Mammary epithelial cell (primary cell): ENCODE results near the gene CNTFR.

ENCODE experiments used
- EZH2 ChIP-seq: IDR thresholded peaks from 2 replicates; pipeline ENCODE4 v1.6.1; 2012; ENCODE audit warnings: low read length, inconsistent platforms, borderline replicate concordance
- TF ChIP-seq, protein P1 (sequence below), 2 donors: IDR thresholded peaks in 1 of 2; conservative IDR thresholded peaks in 1 of 2; 2 replicates each; pipeline ENCODE4 v1.5.1; 2011 to 2012; ENCODE audit warnings: inconsistent platforms in 2 of 2, low read length in 2 of 2, mild to moderate bottlenecking in 2 of 2, control low read depth in 1 of 2, low read depth in 1 of 2; ENCODE audit not compliant: insufficient read depth in 1 of 2; ENCODE audit errors: extremely low read depth in 1 of 2

DNA sequence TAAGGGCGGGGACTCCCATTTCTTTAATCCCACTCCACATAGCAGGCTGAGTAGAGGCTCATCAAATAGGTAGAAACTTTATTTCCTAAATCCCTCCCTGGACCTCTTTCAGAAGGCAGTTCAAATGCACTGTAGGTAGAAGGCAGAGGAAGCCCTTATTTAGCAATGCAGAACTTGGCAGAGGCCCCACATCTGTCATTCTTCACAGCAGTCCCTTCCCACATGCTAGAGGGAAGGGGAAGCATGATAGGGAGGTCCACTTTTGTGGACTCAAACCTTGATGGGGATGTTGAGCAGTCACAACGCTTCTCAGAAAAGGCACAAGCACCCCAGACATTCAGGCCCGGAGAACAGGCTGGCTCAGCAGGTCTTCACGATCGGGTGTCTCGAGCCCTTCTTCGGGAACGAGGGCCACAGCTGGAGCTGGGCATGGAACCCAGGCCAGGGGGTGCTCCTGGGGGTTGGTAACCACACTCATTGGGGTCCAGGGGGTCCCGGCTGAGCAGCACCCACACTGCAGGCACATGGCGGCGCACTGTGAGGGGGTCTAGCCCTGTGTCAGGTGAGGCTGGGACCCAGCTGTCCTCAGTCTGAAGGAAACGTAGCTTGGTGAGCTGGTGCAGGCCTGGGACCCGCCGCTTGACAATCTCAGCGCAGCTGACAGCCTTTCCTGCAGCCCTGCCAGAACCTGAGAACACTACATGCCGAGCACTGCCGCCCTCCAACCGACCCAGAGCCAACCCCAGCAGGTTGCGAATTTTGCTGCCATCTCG is 21.1 kb upstream of the CNTFR start:
- TF ChIP-seq, protein P1, sequence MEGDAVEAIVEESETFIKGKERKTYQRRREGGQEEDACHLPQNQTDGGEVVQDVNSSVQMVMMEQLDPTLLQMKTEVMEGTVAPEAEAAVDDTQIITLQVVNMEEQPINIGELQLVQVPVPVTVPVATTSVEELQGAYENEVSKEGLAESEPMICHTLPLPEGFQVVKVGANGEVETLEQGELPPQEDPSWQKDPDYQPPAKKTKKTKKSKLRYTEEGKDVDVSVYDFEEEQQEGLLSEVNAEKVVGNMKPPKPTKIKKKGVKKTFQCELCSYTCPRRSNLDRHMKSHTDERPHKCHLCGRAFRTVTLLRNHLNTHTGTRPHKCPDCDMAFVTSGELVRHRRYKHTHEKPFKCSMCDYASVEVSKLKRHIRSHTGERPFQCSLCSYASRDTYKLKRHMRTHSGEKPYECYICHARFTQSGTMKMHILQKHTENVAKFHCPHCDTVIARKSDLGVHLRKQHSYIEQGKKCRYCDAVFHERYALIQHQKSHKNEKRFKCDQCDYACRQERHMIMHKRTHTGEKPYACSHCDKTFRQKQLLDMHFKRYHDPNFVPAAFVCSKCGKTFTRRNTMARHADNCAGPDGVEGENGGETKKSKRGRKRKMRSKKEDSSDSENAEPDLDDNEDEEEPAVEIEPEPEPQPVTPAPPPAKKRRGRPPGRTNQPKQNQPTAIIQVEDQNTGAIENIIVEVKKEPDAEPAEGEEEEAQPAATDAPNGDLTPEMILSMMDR (conservative IDR thresholded peaks at IDR 0.05 in 1 of 2, IDR thresholded peaks at IDR 0.05 in 1 of 2; ENCODE audit: extremely low read depth in 1 of 2, insufficient read depth in 1 of 2, low read depth in 1 of 2, low read length in 2 of 2): no peak
- TF ChIP-seq EZH2: no peak
